Measurements from ENCODE around the gene KLF14.

GRCh38 chr7:130689683-130690082 lies 44.3 kb downstream of the KLF14 start:
- TF ChIP-seq MEF2A (IDR thresholded peaks at IDR 0.05; ENCODE audit: control insufficient read depth, low read depth, low read length) (no peak), CTCF (IDR thresholded peaks at IDR 0.05 in 2 of 3, conservative IDR thresholded peaks at IDR 0.05 in 1 of 3; ENCODE audit: insufficient read depth in 2 of 3, low read depth in 1 of 3, low read length in 3 of 3) (no peak), E2F6 (IDR thresholded peaks at IDR 0.05; ENCODE audit: borderline replicate concordance in 1 of 2, extremely low read depth in 1 of 2, insufficient read depth in 1 of 2, insufficient read length in 1 of 2, low read depth in 1 of 2, low read length in 1 of 2, poor library complexity in 1 of 2, severe bottlenecking in 1 of 2) (no peak), E2F1 (CRISPR knock-in tag; IDR thresholded peaks at IDR 0.05) (no peak), TEAD4 (IDR thresholded peaks at IDR 0.05; ENCODE audit: low read length) (no peak), TEAD4 (CRISPR knock-in tag; IDR thresholded peaks at IDR 0.05; ENCODE audit: borderline replicate concordance) (no peak), ZNF778 (CRISPR knock-in tag; IDR thresholded peaks at IDR 0.05) (no peak)
